HG02884 (cell line): ENCODE results near the gene ACTL10.
A peak's percentile ranks its signal among the peaks of the same experiment; 100 is the strongest.

Source experiments
- ATAC-seq: cut with Tn5 transposase; IDR thresholded peaks from one replicate; pipeline ENCODE4 v1.9.1; 2021; ENCODE audit warnings: mild to moderate bottlenecking, moderate library complexity; ENCODE audit not compliant: unreplicated experiment

ACTL10 gene

DNA sequence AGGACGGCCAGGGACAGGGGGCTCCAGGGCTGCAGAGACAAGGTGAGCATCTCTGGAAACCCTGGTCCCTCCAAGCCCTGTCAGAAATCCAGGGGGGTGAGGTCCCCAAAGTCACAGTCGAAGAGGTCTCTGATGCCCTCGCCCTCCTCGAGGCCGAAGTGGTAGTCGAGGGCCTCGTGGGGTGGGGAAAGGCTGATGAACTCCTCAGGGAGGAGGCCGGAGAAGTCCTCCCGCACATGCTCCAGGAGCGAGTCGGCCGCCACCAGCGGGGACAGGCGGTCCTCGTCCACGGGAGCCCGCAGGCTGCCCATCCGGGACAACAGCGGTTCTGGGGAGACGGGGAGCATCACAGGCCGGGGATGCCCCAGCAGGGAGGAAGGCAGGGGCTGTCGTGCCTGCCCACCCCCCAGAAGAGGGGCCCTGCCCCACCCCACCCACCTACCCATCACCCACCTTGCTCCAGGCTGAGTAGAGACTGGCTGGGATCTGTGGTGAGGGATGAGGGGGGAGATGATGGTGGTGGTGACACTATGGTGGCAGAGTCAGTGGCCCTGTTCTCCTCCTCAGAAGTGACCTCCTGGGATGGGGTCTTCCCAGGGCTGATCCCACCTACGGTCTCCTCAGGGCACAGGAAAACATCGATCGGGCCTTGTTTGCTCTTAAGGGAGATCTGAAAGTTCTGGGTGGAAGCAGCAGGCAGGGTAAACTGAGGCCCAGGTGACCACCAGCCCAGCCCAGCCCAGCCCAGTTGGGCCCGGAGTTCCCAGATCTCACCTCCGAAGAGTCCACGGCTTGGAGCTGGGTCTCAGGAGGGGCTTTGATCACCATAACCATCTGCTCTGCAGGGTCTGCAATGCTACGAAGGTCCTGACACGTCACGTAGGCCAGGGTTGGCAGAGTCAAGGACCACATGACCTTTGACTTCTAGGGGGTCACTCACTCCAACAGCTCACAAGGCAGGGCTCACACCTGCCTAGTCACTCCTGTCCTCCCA lies 10.2 kb downstream of the ACTL10 start:
- ATAC-seq = no peak

DNA sequence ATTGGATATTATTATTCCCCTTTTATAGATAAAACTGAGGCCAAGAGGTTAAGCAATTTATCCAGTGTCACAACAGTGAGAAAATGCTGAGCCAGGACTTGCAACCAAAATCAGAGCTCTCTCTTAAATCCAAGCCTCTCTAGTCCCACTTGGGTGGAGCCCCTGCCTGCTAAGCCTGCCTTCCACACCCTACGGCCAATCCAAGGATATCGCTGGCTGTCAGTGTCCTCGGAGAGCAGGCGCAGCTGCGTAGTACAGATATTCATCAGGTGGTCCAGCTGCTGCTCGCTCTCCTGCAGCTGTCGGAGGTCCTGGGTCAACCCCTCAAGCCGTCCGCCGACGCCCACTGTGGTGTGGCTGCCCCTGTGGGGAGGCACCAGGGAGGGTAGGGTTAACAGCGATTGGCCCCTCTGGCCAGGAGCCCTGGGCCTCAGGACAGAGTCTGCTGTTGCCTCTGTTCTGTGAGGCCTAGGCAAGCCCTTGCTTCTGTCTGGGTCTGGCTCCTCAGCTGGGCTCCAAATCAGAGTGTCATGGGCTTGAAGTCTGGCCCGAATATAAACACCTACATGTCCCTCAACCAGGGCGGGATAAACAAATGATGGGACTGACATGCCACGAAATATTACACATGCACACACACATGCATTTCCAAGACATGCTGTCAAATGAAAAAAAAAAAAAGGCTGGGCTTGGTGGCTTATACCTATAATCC lies 11.4 kb downstream of the ACTL10 start:
- ATAC-seq = no peak

DNA sequence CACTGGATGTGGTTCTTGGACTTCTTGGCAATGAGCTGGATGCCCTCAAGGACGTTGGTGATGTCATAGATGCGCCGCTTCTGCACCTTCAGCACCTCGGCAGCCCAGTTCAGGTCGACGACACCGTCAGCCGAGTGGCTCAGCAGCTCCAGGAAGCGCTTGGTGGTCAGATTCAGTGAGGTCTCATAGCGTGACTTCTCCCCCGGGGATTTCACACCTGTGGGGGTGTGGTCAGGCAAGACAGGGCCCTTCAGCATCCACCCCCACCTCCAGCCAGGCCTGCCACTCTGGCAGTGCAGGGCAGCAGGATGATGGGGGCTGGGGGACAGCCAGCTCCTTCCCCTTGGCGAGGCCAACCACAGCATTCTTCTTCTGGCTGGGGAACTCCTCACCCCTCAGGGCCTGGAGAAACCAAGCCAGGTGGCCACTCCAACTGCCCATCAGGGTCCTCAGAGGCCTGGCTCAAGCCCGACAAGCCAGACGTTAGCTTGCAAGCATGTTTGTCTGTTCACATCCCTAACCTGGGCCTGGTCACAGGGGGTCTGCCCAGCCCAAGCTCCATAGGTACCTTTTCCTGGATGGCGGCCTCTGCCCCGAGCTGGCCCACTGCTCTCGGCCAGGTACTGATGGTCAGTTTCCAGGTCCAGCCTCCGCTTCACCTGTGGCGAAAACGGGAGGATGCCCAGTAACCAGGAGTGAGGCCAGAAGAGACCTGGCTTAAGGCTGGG lies 13.2 kb downstream of the ACTL10 start:
- ATAC-seq = no peak

DNA sequence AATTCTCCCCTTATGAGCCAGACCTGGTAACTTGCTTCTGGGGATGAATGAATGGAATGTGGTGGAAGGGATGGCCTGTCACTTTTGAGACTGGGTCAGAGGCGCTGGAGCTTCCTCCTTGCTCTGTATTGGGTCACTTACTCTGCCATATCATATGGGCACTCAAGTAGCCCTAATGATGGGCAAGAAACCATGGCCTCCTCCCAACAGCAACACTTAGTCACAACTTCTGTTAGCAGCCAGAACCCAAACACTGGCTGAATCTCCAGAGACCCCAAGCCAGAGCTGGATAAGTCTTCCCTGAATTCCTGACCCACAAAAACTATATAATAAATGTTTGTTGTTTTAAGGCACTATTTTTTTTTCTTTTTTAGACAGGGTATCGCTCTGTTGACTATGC lies 13.9 kb downstream of the ACTL10 start:
- ATAC-seq = no peak

DNA sequence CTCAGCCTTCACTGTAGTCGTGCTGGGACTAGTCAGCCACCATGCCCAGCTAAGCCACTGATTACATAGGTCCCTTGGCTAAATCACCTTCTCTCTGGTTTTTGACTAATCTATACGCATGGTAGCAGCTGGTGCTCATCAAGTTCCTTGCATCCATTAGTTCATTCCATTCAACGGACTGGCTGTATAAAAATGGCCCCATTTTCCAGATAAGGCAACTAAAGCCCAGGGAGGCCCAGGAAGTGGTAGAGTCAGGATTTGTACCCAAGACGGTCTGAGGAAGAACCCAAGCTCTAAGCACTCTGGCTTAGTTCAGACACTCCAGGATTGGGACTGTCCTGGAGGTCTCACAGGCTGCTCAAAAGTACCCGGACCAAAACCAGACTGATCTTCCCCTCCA lies 14.5 kb downstream of the ACTL10 start:
- no peak for ATAC-seq

DNA sequence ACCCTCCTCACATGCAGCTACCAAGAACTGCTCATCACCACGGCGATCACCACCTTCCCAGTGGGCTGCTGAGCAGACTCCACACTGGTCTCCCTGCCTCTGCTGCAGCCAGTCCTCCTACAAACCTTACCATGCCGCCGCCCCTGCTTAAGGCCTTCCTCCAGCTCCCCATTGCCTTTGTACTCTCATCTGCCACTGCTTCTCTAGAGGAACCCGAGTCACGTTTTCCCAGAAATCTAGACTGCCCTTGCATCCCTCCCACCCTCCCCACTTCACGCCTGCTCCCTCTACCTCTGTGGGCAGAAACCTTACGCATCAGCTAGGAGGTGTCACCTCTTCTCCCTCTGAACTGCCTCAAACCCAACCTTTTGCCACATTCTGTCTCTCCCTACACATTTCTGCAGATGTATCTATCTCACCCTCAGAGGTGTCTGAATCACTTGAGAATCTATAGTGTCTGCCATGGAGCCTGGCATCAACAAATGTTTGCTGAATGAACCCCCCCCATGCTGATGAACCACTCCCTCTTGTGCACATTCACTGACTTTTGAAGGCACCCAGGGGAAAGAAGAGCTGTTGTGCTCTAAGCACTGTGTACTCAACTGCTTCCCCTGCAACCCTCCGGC lies 15.1 kb downstream of the ACTL10 start:
- ATAC-seq = no peak

DNA sequence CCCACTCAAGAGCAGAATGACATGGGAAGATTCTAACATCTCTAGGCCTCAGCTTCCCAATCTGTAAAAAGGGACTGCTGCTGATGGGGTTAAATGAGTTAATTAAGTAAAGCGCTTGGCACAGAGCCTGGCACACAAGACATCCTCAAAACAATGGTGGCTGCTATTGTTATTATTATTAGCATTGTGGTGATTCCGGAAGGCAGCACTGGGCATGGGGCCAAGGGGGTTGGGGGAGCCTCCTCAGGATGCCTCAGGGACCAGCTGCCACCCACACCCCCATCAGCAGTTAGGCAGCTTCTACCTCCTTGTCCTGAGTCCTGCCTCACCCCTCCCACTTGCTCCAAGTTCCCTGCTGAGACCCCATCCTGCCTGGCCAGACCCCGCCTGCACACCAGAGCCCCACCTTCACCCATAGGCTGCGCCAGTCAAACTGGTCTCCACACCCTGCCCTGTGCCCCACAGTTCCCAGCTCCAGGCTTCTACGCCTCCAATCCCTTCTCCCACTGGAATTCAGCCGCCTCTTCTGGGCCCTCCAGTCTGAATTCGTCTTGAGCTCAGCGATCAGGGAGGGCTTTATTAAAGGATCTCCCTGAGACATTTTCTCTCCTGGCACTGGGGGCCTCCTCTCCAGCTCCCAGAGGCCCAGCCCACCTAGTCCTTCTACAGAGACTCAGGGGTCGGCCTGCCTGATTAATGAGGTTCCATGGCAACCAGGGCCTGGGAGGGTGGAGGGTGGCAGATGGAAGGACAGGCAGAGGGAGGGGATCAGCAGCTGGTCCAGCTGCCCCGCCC lies 18.0 kb downstream of the ACTL10 start:
- ATAC-seq = no peak

DNA sequence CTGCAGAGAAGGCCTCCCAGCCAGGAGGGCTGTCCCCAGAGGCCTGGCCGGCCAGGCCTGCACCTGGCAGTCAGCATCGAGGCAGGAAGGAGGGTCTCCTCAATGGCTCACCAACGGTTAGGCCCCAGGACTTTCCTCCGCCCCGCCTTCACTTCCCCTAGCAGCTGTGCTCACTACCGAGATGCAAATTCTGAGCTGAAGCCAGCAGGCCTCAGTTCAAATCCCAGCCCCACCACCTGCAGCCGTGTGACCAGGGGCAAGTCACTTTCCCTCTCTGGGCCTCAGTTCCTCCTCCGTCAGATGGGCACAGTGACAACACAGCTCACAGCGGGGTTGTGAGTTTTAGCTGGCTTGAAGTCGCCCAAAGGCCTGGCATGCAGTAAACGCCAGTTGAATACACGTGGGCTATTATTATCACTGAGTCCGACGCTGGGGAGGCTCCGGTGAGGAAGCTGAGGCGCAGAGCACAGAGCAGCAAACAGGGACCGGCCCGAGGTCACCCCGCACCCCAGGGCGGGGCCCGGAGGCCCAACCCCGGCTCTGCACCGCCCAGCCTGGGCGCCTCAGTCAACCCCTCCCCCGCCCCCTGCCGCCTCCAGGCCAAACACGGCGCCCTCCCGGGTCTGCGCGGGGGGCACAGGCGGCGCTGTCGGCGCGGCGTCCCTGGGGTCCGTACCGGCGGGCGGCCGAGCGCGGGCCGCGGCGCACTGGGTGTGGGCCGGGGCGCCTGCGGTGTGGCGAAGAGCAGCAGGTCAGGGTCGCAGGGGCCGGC lies 18.8 kb downstream of the ACTL10 start:
- ATAC-seq = peak; percentile 36

DNA sequence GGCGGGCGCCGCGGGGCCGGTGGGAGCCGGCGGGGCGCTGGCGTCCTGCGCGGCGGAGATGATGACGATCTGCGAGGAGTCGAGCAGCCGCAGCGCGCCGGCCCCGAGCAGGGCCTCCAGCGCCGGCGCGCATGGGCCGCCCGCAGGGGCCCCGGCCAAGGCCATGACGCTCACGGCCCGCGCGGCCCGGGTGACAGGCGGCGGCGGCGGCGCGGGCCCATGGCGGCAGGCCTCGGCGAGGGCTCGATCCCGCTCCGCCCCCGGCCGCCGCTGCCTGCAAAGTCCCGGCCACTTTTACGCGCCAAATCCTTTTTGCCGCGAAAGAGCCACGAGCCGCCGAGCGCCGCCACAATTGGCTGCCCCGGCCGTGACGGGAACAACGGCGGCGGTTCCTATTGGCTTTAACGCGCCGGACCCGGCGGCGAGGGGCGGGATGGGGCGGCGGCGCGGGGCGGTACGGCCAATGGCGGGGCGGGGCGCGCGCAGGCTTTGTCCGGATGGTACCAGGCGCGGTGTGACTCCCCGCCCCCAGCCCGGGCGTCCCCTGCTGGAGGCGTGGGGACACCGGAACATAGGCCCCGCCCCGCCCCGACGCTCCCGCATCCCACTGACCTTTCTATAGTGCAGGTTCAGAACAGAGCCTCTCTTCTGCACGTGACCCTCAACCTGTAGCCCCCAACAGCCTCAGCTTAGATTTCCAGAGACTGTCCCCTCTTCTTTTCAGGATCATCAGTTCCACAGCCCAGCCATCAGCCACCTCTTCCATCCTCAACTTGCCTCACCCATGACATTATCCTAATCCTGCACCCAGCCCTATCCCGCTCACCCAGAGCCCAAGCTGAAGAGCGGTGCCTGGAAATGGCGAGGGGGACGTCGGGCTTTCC lies 19.6 kb downstream of the ACTL10 start, which contains the start of gene E2F1:
Gene E2F1 (minus strand): TSS at position 286 of the 884 bp plus-strand sequence. CDS start 121 bp downstream, at position 165.
- ATAC-seq = peak; percentile 78

DNA sequence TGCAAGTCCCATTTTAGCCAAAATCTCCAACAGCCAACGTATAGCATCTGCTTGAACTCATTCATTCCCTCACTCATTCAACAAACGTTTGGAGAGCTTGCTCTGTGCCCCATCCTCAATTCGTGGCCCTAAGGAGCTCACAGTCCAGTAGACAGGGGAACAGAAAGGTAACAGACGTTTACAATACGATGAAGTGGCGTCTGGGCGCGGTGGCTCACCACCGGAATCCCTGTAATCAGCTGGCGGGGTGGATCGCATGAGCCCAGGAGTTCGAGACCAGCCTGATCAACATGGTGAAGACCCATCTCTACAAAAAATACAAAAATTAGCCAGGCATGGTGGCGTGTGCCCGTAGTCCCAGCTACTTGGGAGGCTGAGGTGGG lies 20.2 kb downstream of the ACTL10 start:
- no peak for ATAC-seq

DNA sequence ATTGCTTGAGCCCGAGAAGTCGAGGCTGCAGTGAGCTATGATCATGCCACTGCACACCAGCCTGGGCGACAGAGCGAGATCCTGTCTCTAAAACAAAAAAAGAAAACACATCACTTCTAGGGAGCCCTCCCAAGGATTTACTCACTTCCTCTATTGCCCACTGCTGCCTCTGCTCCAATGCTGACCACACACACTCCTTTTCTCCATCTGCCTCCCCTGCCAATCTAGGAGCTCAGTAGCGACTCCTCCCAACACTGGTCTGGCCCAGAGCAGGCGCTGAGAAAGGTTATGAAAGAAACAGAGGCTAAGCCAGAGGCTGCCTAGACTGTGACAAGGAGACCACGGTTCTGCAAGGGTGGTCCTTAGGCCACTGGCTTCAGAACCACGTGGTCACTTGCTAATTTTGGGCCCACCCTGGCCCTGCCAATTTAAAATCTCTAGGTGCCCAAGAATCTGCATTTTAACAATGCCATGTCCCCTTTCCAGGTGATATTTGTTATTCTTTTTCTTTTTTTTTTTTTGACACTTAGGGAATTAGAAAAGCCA lies 20.7 kb downstream of the ACTL10 start:
- ATAC-seq = no peak

DNA sequence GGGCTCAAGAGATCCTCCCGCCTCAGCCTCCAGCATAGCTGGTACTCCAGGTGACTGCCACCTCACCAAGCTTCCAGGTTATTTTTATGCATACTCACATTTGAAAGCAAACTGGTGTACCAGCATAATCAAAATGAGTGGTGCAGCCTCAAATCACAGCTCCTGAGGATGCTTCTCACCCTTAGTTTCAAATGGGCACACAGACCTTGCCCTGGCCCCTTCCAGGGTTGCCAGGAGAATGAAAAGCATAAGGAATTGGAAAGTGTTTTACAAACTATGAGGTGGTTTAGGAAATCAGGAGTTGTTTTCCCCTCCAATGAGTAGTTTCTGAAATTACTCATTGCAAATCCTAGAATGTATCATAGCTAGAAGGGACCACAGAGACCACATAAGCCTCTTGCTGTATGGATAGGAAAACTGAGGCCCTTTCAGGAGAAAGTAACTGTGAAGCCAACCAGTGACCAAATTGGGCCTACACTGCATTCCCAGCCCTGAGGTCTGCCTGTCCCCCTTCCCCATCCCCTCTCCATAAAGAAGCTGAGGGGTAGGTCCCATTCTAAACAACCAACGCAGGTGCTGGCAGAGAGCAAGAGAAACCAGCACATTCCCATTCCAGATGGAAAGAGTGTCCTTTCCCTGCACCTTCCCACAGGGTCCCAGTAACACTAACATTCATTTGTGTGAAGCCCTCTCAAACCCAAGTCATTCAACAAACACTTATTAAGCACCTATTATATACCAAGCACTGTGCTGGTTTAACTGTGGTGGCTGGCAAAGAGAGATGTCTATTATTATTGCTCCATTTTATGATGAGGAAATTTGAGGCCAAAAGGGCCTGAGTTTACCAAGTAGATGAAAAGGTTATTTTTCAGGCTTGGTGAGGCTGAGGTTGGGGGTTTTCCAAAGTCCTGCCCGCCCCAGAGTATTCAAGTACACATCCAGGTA lies 21.5 kb downstream of the ACTL10 start:
- no peak for ATAC-seq

DNA sequence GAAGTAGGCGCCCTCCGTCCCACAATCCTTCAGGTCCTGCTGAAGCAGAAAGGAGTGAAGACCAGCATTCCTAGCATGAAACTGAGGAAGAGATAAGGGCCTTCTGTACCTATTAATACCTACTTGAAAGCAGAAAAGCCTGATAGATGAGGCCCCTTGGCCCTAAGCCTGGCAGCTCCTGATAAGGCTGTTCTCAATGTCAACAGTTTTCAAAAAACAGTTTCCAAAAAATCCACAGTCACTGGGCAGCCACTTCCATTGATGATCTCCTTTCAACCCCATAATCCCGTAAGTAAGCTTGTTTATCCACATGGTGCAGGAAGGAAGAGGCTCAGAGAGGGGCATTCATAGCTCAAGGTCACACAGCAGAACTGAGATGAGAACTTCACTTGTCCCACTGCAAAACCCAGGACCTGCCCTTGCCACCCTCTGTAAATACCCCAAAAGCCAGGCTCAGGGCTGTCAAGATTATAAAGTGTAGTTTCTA lies 22.2 kb downstream of the ACTL10 start:
- ATAC-seq = no peak

DNA sequence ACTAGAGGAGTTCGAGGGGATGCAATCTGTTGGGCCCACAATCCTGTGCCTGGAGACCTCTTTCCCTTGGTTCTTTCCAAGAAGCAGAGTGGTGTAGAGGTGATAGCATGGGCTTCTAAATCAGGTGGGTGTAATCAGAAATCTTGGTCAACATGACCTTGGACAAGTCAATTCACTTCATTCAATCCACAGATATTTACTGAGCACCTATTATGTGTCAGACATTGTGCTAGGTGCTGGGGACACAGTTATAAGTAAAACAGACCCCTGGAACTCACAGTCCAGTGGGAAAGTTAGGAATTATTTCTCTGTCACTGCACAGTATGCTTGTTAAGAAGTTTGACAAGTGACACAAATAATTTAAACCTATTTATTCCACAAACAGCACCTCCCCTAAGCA lies 22.8 kb downstream of the ACTL10 start:
- ATAC-seq = no peak

DNA sequence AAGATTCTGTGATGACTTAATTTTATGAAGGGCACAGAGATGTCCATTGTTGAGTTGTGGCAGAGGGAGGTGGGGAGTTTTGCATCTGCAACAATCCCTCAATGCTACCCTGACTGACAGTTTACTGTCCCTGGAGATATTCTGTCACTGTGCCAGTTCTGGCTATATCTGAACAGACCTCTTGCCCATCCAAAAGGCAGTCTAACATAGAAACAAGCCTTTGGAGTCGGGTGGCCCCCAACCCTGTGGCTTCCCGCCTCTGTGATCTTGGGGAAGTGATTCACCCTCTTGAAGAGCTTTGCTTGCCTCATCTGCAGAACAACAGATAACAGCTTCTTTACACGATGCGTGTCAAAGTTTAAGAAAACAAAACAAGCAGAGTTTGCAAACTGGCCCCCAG lies 23.2 kb downstream of the ACTL10 start:
- no peak for ATAC-seq

DNA sequence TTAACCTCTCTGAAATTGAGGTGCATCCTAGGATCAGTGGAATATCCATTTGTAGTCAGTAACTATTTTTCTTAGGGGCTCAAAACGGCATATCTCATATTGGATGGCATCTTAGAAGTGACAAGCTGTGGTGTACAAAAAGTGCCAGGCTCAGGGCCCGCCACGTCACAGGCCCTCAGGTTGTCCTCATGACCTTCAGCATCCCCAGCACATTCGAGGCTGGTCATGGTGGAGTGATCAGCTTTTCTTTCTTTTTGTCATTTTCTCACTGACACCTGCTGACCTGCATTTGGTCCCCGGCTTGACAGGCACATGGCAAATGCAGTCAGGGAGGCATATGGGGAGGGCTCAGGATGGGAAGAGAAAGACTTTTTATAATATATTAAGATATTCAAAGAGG lies 26.5 kb downstream of the ACTL10 start:
- ATAC-seq = no peak
